Ishikawa (cell line): ENCODE measurements around the gene CRMP1.

Source experiments
- CEBPB ChIP-seq: IDR thresholded peaks from 2 replicates; pipeline ENCODE4 v1.6.1; 2012
- EGR1 ChIP-seq: IDR thresholded peaks from 2 replicates; pipeline ENCODE4 v1.6.1; 2012
- EP300 ChIP-seq: IDR thresholded peaks from 2 replicates; pipeline ENCODE4 v1.6.1; 2012; ENCODE audit warnings: borderline replicate concordance
- FOXM1 ChIP-seq: IDR thresholded peaks from 2 replicates; pipeline ENCODE4 v1.6.1; 2012; ENCODE audit warnings: low read depth, borderline replicate concordance
- MAX ChIP-seq: IDR thresholded peaks from 2 replicates; pipeline ENCODE4 v1.6.1; 2012
- NFIC ChIP-seq: IDR thresholded peaks from 2 replicates; pipeline ENCODE4 v1.6.1; 2012
- RAD21 ChIP-seq: IDR thresholded peaks from 2 replicates; pipeline ENCODE4 v1.6.1; 2012; ENCODE audit warnings: low read depth
- TAF1 ChIP-seq: IDR thresholded peaks from 2 replicates; pipeline ENCODE4 v1.6.1; 2012; ENCODE audit warnings: low read depth, mild to moderate bottlenecking
- TCF12 ChIP-seq: IDR thresholded peaks from 2 replicates; pipeline ENCODE4 v1.6.1; 2012; ENCODE audit warnings: low read depth
- ZBTB7A ChIP-seq: IDR thresholded peaks from 2 replicates; pipeline ENCODE4 v1.6.1; 2012; ENCODE audit warnings: low read depth
- TF ChIP-seq, protein P1 (sequence below): IDR thresholded peaks from 2 replicates; pipeline ENCODE4 v1.6.1; 2012; ENCODE audit warnings: low read depth, mild to moderate bottlenecking

GRCh38 chr4:5795580-5795979, 97.3 kb downstream of the CRMP1 start:
- TF ChIP-seq, protein P1, sequence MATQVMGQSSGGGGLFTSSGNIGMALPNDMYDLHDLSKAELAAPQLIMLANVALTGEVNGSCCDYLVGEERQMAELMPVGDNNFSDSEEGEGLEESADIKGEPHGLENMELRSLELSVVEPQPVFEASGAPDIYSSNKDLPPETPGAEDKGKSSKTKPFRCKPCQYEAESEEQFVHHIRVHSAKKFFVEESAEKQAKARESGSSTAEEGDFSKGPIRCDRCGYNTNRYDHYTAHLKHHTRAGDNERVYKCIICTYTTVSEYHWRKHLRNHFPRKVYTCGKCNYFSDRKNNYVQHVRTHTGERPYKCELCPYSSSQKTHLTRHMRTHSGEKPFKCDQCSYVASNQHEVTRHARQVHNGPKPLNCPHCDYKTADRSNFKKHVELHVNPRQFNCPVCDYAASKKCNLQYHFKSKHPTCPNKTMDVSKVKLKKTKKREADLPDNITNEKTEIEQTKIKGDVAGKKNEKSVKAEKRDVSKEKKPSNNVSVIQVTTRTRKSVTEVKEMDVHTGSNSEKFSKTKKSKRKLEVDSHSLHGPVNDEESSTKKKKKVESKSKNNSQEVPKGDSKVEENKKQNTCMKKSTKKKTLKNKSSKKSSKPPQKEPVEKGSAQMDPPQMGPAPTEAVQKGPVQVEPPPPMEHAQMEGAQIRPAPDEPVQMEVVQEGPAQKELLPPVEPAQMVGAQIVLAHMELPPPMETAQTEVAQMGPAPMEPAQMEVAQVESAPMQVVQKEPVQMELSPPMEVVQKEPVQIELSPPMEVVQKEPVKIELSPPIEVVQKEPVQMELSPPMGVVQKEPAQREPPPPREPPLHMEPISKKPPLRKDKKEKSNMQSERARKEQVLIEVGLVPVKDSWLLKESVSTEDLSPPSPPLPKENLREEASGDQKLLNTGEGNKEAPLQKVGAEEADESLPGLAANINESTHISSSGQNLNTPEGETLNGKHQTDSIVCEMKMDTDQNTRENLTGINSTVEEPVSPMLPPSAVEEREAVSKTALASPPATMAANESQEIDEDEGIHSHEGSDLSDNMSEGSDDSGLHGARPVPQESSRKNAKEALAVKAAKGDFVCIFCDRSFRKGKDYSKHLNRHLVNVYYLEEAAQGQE, result no peak
- no peak for TF ChIP-seq CEBPB
- no peak for TF ChIP-seq EP300
- no peak for TF ChIP-seq NFIC
- no peak for TF ChIP-seq FOXM1
- TF ChIP-seq TCF12, result no peak
- no peak for TF ChIP-seq TAF1
- no peak for TF ChIP-seq ZBTB7A
- TF ChIP-seq RAD21, result no peak
- TF ChIP-seq MAX, result no peak
- no peak for TF ChIP-seq EGR1
